Activated CD4-positive, CD25-positive, alpha-beta regulatory T cell (primary cell): ENCODE results near the gene ATP5PO.
"Not testable (repeated sequence)": the region's sequence is repeated elsewhere in the genome, so short reads cannot be mapped to it uniquely, and the experiment has no call there.

Experiments
- DNase-seq, 4 experiments: peaks; one replicate each; lab custom pipeline; 2025; lab: John Stamatoyannopoulos, UW

ATP5PO gene

DNA sequence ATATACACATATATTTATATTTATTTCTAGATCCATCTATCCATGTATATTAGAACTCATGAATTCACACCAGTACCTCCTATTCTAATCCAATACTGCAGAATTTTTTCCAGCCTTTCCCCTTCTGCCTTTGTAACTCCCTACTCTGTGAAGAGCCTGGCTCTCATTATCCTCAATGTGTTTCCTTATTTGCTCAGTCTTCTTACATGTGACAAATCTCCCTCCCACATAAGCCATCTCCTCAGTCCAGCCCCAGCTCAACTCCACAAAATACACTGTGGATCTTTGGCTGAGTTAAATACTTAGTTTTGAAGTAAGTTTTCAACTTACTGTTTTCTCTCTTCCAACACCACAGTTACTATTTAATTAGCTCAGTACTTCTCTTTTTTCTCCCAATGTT lies 45.7 kb downstream of the ATP5PO start:
- DNase-seq: no peak

GRCh38 chr21:33867868-33868267 lies 47.7 kb downstream of the ATP5PO start:
- not testable (repeated sequence) for DNase-seq

DNA sequence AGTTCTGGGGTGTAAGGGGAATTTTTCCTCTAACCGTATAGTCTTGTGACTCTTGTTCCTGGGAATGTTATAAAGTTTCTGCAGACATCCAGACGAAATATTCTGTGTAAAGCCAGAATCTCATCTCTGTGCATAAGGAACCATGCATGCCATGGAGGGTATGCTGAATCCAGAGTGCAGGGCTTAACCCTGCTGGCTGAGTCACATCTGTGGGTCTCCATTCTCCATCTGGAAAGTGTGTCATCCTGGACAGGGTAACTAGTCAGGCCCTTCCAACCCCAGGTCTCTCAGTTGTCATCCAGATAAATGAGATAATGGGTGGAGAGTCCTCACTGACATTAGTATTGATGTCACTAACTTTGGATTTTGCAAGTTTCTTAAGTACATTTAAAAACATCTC lies 48.8 kb downstream of the ATP5PO start:
- no peak for DNase-seq

DNA sequence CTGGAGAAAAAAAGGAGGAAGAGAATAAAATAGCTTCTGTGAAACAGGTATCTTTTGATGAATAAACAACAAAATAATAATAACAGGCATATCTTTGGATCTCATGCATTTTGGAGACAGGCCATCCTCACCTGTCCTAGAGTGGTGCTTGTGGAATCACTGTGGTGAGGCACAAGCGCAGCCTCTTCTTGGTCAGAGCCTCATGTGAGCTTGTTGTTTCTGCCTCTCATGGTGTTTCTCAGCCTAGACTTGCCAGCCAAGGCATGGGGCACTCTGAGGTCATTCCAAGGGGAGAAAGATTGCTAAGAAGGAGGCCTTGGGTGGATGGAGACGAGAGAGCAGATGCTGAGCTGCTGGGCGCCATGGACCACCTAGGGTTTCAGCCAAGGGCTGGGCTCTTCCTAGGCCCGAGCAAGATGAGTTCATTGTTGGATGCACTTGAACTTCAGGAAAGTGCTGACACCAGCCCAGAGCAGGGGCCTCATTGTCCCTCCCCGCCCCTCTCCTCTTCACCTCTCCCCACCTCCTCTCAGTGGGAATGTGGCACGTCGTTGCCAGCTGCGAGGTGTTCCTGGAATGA lies 49.5 kb downstream of the ATP5PO start:
- DNase-seq: no peak

DNA sequence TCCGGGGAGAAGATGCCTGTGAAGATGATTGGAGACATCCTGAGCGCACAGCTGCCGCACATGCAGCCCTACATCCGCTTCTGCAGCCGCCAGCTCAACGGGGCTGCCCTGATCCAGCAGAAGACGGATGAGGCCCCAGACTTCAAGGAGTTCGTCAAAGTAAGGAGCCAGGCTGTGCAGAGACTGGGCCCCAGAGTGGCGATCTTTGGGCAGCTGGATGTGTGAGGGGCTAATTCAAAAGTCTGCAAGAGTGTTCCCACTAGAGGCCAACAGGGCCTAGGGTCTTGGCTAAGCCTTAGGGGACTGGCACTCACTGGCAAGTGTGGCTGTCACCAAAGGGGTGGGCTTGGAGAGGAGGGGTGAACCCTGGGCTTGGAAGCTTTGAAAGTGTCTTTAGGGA lies 50.4 kb downstream of the ATP5PO start:
- no peak for DNase-seq

- no peak for DNase-seq
These were observed 51.5 kb downstream of the ATP5PO start for GRCh38 chr21:33864150-33864549.

DNA sequence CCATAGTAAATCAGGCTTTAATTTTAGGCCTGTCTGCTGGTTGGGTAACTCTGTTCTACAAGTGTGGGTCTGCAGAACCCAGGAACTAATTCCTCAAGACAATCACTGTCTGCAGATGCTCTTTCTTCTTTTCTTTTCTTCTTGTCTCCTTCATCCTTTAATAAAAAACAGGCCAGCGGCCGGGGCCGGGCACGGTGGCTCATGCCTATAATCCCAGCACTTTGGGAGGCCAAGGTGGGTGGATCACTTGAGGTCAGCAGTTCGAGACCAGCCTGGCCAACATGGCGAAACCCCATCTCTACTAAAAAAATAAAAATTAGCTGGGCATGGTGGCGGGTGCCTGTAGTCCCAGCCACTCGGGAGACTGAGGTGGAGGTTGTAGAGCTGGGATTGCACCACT lies 52.4 kb downstream of the ATP5PO start:
- not testable (repeated sequence) for DNase-seq

- no peak for DNase-seq
These were observed 54.5 kb downstream of the ATP5PO start for GRCh38 chr21:33861125-33861524.

- no peak for DNase-seq
These were observed 55.2 kb downstream of the ATP5PO start for GRCh38 chr21:33860332-33860879.

- DNase-seq: no peak
These were observed 56.1 kb downstream of the ATP5PO start for GRCh38 chr21:33859373-33860102.

GRCh38 chr21:33858667-33859372 lies 56.8 kb downstream of the ATP5PO start:
- DNase-seq: no peak

GRCh38 chr21:33857846-33858666 lies 57.5 kb downstream of the ATP5PO start:
- DNase-seq: no peak

DNA sequence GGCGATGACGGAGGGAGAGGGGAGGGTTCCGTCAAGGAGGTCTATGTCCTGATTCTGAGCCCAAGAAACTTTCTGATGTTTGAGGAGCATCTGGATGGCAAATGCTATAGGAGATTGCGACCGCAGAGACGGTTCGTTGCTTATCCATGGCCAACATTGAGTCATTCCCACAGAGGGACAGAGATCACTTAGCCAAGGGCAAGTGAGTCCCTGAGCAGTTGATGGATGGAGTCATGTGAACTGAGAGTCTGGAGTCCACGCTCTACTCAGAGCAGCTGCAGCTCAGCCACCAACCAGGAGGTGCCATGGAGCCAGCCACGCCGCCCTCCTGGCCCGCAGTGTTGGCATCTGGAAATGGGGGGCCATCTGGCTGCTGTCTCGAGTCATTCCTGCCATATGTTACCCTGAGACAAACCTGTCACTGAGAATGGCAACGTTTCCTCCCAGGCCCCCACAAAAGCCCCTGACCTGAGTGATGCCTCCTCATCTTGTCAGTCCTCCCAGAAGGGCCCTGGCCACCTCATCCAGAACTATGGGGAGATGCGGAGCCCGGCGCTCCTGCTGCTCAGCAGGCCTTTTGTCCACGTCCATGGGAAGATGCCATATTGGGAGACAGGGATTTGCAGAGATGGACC lies 58.6 kb downstream of the ATP5PO start:
- no peak for DNase-seq

GRCh38 chr21:33855190-33855589 lies 60.4 kb downstream of the ATP5PO start:
- DNase-seq: no peak

DNA sequence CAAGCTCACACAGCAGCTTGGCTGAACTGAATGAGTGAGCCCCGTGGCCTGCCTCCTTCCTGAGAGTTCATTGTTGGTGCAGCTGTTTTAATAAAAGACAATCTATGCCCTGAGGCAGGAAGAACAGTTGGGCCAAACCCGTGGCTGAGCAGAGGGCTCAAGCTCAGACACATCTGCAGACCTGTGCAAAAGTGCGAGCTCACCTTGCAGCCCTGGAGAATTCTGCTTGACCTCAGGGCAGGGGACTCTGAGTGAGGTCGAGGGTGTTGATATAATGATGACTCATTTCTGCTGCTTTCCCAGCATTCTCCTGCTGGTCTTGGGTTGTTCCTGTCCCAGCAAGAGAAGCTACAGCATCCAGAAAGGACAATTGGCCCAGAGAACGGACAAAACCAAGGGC lies 61.0 kb downstream of the ATP5PO start:
- no peak for DNase-seq
